ENCODE data around the gene SLC2A6.

The SLC2A6 gene

GRCh38 chr9:133430244-133430643 lies 48.7 kb downstream of the SLC2A6 start:
- no peak for DNase-seq

- DNase-seq = peak; percentile 33
Observed at GRCh38 chr9:133429641-133430161, 49.2 kb downstream of the SLC2A6 start.

GRCh38 chr9:133429214-133429613 lies 49.7 kb downstream of the SLC2A6 start:
- no peak for DNase-seq

GRCh38 chr9:133428617-133429101 lies 50.2 kb downstream of the SLC2A6 start:
- DNase-seq = no peak

GRCh38 chr9:133427658-133428348 lies 51.1 kb downstream of the SLC2A6 start:
- no peak for DNase-seq

GRCh38 chr9:133426011-133426410 lies 52.9 kb downstream of the SLC2A6 start:
- DNase-seq = no peak

- DNase-seq = no peak
Observed at GRCh38 chr9:133425049-133425632, 53.8 kb downstream of the SLC2A6 start.

- DNase-seq = no peak
Observed at GRCh38 chr9:133424187-133424586, 54.7 kb downstream of the SLC2A6 start.

GRCh38 chr9:133423216-133423615 lies 55.7 kb downstream of the SLC2A6 start:
- no peak for DNase-seq

GRCh38 chr9:133421615-133422542 lies 57.0 kb downstream of the SLC2A6 start, which contains the start of gene ADAMTS13:
TSS of gene ADAMTS13 (plus strand) at chr9:133422367. CDS start at chr9:133422444, 77 bp downstream.
- peak; percentile 13 for DNase-seq
